Suprapubic skin (tissue), 3 donors: ENCODE data around the gene BTNL3.

Experiments used
- CTCF ChIP-seq, 2 donors: fragments of 200-600 bp in 1 of 2; fragments of 450-650 bp in 1 of 2; sonication (generic) in 1 of 2; IDR thresholded peaks; one replicate each; pipeline ENCODE4 v1.5.1; 2016 to 2019; ENCODE audit warnings: antibody characterized with exemption in 2 of 2, mild to moderate bottlenecking in 1 of 2, moderate library complexity in 1 of 2
- EP300 ChIP-seq: sonication (generic); formaldehyde crosslinking; IDR thresholded peaks from one replicate; pipeline ENCODE4 v1.6.1; 2017; ENCODE audit warnings: antibody characterized with exemption
- POLR2A ChIP-seq, 2 donors: fragments of 450-650 bp; IDR thresholded peaks; one replicate each; pipeline ENCODE4 v1.6.1; 2017; ENCODE audit warnings: antibody characterized with exemption in 2 of 2, mild to moderate bottlenecking in 2 of 2, moderate library complexity in 2 of 2

DNA sequence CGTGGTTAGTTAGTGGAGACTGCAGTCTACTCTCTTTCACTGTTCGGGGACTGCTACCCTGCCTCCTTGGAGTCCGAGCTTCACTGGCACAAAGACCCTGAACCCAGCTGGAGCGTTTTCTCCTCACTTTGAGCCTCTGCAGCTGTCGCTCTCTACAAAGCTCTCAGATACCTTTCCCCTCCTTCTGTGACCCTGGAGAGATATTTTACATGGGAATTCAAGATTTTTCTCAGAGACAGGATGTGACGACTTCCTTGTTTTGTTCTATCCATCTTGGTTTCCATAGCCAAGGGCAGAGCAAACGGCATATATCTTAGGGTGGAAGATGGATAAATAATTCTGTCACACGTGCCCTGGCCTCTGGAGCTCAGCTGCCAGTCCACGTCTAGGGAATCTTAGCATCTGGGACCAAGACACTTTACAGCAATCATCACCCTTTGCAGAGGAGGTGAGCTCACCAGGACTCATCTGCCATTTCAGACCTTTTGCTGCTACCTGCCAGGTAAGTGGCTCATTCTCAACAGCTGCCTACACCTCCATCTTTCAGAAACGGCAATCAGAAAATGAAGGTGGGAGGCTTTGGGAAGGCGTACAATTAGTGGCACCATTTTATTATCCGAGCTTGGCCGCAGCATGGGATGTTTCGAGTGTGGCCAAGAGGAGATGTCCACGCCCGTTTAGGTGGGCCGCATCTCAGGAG, 51.4 kb downstream of the BTNL3 start, which contains the start of gene BTNL9:
- no peak for TF ChIP-seq CTCF (IDR thresholded peaks at IDR 0.05)
- TF ChIP-seq POLR2A (IDR thresholded peaks at IDR 0.05) = no peak
- no peak for TF ChIP-seq EP300
